Brain microvascular endothelial cell (primary cell): ENCODE measurements around the gene NNAT.
"Not testable (repeated sequence)": the region's sequence is repeated elsewhere in the genome, so short reads cannot be mapped to it uniquely, and the experiment has no call there.

Source experiments
- DNase-seq: peaks from one replicate; pipeline ENCODE4 v3.0.0-alpha.2; 2020
- H3K27ac ChIP-seq: fragments of 250-450 bp; sonication (Bioruptor Pico); 2 replicates; pipeline ENCODE4 v1.5.1; 2020; ENCODE audit warnings: mild to moderate bottlenecking, moderate library complexity
- H3K27me3 ChIP-seq: fragments of 250-450 bp; sonication (Bioruptor Pico); replicated peaks from 2 replicates; pipeline ENCODE4 v1.5.1; 2020; ENCODE audit warnings: mild to moderate bottlenecking
- H3K36me3 ChIP-seq: fragments of 250-450 bp; sonication (Bioruptor Pico); replicated peaks from 2 replicates; pipeline ENCODE4 v1.5.1; 2020; ENCODE audit warnings: mild to moderate bottlenecking
- H3K4me3 ChIP-seq: 2 replicates; pipeline ENCODE4 v1.5.1; 2011; ENCODE audit warnings: low read depth, mild to moderate bottlenecking, control low read depth, low read length, moderate library complexity
- in situ Hi-C: cut with HindIII; loops from 2 replicates; pipeline ENCODE4 v1.10.0; 2017; ENCODE audit warnings: low sequenced_read_pairs, low pct_ligation_motif_present
- TF ChIP-seq, protein P1 (sequence below): IDR thresholded peaks from 2 replicates; pipeline ENCODE4 v1.5.1; 2011; ENCODE audit warnings: low read depth, mild to moderate bottlenecking, moderate library complexity, low read length, control low read depth, inconsistent platforms; ENCODE audit errors: missing control alignments

Gene NNAT

DNA sequence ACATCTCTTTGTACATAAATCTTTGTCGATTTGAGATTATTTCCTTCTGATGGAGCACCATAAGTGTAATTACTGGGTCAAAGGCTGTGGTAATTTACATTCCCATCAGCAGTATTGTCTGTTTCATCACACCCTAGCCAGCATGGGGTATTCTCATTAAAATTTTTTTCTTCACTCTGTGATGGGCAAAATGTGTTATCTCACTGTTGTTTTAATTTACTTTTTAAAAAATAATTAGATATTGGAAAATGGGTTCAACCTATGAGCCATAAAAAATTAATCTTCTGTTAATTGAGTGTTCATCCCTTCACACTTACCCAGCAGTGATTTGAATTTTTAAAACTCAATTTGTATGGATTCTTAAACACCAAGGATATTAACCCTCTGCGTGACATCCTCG is 44.0 kb upstream of the NNAT start:
- no peak for DNase-seq
- Histone ChIP-seq H3K4me3 (no peak overlapping the region), H3K27ac (no peak overlapping the region), H3K36me3 (no peaks in the 10 kb centered on the region), H3K27me3 (peaks cover 6% of the 10 kb centered on the region)
- TF ChIP-seq, protein P1, sequence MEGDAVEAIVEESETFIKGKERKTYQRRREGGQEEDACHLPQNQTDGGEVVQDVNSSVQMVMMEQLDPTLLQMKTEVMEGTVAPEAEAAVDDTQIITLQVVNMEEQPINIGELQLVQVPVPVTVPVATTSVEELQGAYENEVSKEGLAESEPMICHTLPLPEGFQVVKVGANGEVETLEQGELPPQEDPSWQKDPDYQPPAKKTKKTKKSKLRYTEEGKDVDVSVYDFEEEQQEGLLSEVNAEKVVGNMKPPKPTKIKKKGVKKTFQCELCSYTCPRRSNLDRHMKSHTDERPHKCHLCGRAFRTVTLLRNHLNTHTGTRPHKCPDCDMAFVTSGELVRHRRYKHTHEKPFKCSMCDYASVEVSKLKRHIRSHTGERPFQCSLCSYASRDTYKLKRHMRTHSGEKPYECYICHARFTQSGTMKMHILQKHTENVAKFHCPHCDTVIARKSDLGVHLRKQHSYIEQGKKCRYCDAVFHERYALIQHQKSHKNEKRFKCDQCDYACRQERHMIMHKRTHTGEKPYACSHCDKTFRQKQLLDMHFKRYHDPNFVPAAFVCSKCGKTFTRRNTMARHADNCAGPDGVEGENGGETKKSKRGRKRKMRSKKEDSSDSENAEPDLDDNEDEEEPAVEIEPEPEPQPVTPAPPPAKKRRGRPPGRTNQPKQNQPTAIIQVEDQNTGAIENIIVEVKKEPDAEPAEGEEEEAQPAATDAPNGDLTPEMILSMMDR: no peak
- in situ Hi-C loops: no loop called here

DNA sequence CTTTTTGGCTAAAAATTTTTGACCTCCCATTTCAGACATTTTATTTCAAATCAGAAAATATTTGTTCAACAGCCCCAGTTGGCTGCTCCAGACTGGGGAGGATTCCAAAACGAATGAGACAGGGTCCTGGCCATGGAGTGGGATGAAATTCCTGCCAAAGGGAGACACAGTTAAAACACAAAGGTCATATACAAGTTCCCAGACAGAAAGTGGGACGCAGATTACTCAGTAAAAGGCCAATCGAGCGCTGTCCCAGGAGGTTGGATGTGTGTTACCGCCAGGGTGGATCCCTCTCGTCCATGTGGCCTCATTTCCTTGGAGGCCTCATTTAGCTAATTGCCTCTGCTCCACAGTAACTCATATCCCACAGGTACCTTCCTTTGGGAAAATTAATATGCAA is 41.8 kb upstream of the NNAT start:
- DNase-seq: no peak
- Histone ChIP-seq H3K27me3 (peaks cover 6% of the 10 kb centered on the region), H3K27ac (no peak overlapping the region), H3K4me3 (no peak overlapping the region), H3K36me3 (no peaks in the 10 kb centered on the region)
- in situ Hi-C loops: no loop called here
- TF ChIP-seq, protein P1: no peak

DNA sequence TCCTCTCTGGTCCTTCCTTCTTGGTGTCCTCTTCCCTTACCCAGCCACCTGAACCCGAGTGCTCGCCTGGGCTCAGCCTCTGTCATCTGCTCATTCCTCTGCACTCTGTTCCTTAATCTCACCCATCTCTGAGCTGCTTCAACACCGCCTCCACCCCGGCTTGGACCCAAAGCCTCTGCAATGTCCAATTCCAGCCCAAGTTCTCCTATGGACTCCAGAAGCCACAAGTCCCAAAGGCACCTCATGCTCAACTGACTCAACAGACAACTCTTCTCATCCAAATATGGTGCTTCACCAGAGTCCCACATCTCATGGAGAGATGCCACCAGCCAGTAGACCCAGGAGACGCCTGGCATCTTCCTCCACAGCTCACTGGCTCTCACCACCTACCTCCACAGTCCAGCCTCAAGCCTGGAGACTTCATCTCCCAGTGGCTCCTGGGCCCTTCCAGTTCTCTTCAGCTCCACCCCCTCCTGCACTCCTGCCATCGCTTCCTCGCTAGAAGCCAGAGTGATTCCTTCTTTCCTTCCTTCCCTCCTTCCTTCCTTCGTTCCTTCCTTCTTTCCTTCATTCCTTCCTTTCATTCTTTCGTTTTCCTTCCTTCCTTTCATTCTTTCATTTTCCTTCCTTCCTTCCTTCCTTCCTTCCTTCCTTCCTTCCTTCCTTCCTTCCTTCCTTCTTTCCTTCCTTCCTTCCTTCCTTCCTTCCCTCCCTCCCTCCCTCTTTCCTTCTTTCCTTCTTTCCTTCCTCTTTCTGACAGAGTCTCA is 40.9 kb upstream of the NNAT start:
- Histone ChIP-seq H3K27ac (no peak overlapping the region), H3K36me3 (no peaks in the 10 kb centered on the region), H3K27me3 (peaks cover 5% of the 10 kb centered on the region), H3K4me3 (no peak overlapping the region)
- in situ Hi-C loops: no loop called here
- TF ChIP-seq, protein P1: no peak
- DNase-seq: no peak

DNA sequence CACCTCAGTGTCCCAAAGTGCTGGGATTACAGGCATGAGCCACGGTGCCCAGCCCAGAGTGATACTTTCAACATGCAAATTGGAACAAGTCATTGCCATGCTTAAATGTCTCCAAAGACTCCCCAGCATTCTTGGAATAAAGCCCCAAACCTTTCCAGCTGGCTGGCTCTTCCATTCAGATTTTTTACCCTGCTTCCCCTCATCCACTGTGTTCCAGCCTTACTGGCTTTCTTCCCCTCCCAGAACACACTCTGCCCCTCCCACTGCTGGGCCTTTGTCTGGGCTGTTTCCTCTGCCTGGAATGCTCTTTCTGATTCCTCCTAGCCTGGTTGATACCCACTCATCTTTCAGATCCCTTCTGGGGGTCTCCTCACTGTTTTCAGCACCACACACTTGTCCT is 40.1 kb upstream of the NNAT start:
- TF ChIP-seq, protein P1: no peak
- in situ Hi-C loops: no loop called here
- H3K27ac ChIP-seq: no peak overlapping the region
- H3K27me3 ChIP-seq: peaks cover 4% of the 10 kb centered on the region
- no peak overlapping the region for H3K4me3 ChIP-seq
- H3K36me3 ChIP-seq: no peaks in the 10 kb centered on the region
- no peak for DNase-seq

DNA sequence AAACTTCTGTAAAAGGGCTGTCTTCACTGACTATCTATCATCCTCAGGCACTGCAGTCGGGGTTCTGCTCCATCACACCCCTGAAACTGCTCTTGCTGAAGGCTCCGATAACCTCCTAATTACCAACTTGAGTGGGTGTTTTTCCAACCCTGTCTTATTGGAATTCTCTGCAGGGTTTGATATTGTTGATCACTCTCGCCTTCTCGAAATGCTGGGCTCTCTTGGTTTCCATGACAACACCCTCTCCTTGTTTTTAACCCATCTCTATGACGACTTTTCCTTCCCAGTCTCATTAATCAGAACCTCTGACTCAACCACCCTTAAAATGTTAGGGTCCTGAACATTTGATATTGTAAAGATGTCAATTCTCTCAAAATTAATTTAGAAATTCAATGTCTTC is 39.4 kb upstream of the NNAT start:
- H3K27ac ChIP-seq: no peak overlapping the region
- TF ChIP-seq, protein P1: no peak
- no peak for DNase-seq
- H3K27me3 ChIP-seq: peaks cover 4% of the 10 kb centered on the region
- in situ Hi-C loops: no loop called here
- no peak overlapping the region for H3K4me3 ChIP-seq
- H3K36me3 ChIP-seq: no peaks in the 10 kb centered on the region

DNA sequence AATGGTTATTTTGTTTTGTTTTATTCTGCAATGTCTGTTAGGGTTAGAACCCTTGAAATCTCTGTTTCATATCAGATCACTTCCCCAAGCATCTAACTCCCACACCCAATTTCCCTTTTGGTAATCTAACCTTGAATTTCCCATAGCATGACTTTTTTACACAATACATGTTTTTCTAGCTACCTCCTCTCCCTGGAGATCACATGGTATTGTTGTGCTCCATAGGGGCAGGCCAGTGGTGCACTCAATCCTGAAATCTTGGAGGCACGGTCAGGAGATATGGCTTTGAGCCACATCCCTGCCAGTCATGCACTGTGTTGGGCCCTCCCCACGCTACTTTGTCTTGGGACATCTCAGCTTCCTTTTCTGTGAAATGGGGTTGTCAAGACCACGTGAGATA is 36.7 kb upstream of the NNAT start:
- TF ChIP-seq, protein P1: no peak
- no peak overlapping the region for H3K27ac ChIP-seq
- H3K27me3 ChIP-seq: no peaks in the 10 kb centered on the region
- no peak overlapping the region for H3K4me3 ChIP-seq
- in situ Hi-C loops: no loop called here
- no peaks in the 10 kb centered on the region for H3K36me3 ChIP-seq
- DNase-seq: no peak

DNA sequence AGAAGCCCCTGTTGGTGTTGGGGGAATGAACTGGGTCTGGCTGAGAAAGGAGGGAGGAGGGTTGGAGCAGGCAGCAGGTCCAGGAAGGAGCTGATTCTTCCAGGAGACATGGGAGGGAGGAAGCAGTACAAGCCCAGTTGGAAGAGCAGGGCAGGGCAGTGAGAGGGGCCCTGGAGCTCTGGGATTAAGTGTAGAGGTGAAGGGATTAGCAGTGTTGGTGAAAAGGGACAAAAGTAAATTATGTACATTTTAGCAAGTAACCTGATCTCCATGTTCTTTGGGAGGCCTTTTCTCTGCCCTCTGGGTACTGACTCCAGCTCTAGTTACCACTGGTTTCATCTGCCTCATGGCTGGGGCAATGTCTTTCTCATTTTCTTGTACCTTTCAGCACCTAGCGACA is 34.8 kb upstream of the NNAT start:
- H3K4me3 ChIP-seq, H3K27ac ChIP-seq, H3K27me3 ChIP-seq, H3K36me3 ChIP-seq, in situ Hi-C loops, DNase-seq: not testable (repeated sequence)
